GM19468 (cell line): ENCODE data around the gene UBE2O.

Experiments
- ATAC-seq: cut with Tn5 transposase; IDR thresholded peaks from one replicate; pipeline ENCODE4 v1.9.1; 2021; ENCODE audit warnings: mild to moderate bottlenecking, moderate library complexity, moderate number of reproducible peaks; ENCODE audit not compliant: unreplicated experiment; ENCODE audit errors: extremely low read depth

Gene UBE2O

GRCh38 chr17:76382803-76383545 is 70.0 kb downstream of the UBE2O start:
- ATAC-seq = no peak

- no peak for ATAC-seq
These were observed 70.6 kb downstream of the UBE2O start for GRCh38 chr17:76382351-76382802.

DNA sequence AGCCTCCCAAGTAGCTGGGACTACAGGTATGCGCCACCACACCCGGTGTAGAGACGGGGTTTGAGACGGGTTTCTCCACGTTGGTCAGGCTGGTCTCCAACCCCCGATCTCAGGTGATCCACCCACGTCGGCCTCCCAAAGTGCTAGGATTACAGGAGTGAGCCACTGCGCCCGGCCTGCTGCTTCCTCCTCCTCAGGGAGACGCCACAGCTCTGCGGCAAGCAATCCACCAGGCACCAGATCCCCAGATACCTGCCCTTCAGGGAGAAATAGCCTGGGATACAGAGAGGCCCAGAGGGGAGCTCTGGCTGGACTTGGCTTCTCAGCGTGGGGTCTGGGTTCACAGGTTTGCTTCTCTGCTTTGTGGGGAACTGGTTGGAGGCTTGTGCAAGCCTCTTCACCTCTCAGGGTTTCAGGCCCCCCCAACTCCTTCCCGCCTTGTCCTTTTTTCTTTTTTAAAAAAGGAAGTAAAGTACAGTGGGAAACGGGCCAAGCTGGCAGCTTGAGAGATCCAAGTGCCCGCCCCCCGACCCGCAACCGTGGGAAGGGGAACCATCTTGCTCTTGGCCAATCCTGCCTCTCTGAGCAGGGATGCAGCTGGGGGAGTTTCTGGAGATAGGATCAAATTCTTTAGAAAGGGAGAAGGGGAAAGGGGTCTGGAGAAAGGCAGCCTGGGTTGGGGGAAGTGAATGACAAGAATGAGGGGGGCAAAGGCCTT is 71.2 kb downstream of the UBE2O start:
- no peak for ATAC-seq

- ATAC-seq = no peak
These were observed 73.1 kb downstream of the UBE2O start for GRCh38 chr17:76379646-76380376.

DNA sequence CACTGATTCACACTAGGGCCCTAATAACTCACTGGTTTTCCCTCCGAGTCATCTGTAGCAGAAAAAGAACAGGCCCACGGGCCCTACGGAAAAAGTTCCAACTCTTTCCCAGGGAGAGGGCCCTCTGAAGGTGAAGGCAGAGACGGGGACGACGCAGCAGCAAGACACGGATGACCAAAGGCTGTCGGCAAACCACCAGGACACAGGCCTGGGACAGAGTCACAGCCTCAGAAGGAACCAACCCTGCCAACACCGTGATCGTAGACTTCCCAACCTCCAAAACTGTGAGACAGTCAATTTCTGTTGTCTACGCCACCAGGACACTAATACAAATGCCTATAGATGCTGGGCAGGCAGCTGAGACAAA is 73.7 kb downstream of the UBE2O start:
- no peak for ATAC-seq

DNA sequence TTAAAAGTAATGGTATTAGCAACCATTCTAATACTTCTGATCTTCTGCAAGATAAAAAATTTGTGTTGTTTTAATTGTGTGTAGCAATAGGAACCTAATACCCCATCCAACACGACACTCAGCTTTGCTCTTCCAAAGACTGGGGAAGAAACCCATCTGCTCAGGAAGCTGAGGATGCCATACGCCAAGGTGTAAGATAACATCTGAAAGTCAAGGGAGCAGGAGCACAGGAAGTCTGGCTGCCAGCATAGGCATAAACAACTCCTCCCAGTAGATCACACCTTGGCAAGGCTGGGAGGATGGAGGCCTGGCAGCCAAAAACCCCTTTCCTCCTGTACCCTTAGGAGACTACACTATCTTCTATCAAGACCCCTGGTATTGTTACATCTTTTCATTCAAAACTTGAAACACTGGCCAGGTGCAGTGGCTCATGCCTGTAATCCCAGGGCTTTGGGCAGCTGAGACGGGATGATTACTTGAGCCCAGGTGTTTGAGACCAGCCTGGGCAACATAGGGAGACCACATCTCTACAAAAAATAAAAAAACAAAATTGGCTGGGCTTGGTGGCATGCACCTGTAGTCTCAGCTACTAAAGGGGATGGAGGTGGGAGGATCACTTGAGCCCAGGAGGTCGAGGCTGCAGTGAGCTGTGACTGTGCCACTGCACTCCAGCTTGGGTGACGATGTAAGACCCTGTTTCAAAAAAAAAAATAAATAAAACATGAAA is 74.2 kb downstream of the UBE2O start:
- no peak for ATAC-seq

DNA sequence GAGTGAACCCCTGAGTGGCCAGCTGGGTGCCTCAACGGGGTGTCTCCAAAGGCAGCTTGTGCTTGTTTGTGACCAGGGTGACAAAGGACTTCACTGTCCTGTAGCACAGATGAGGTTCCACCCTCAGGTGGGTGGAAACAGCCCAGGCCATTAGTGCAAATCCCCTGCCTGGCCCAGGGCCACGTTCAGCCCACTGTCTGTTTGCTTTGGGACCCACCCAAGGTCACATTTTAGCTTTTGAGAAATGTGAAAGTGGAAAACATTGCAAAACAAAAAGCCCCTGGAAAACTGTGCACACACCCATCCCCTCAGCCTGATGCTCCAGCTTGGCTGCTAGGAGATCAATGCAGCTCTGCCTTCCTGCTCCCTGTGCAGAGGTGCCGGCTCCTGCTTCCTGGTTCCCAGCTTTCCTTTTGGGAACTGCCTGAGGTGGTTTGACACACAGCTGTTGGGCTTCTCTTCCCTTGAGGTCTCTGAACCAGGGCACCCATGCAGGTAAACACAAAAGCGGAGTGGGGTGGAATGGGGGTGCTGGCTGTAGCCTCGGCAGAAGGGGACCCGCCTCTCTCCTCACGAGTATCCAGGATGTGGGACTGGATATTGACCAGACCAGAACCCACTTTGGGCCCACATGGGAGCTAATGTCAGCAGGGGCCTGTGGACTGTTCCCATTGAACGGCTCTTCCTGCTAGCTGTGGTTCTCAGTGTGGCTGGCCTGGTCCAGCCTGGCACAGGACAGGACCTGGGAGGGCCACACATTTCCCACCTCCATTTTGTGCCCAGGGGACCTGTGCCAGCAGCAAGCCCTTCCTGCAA is 76.4 kb downstream of the UBE2O start:
- ATAC-seq = no peak

DNA sequence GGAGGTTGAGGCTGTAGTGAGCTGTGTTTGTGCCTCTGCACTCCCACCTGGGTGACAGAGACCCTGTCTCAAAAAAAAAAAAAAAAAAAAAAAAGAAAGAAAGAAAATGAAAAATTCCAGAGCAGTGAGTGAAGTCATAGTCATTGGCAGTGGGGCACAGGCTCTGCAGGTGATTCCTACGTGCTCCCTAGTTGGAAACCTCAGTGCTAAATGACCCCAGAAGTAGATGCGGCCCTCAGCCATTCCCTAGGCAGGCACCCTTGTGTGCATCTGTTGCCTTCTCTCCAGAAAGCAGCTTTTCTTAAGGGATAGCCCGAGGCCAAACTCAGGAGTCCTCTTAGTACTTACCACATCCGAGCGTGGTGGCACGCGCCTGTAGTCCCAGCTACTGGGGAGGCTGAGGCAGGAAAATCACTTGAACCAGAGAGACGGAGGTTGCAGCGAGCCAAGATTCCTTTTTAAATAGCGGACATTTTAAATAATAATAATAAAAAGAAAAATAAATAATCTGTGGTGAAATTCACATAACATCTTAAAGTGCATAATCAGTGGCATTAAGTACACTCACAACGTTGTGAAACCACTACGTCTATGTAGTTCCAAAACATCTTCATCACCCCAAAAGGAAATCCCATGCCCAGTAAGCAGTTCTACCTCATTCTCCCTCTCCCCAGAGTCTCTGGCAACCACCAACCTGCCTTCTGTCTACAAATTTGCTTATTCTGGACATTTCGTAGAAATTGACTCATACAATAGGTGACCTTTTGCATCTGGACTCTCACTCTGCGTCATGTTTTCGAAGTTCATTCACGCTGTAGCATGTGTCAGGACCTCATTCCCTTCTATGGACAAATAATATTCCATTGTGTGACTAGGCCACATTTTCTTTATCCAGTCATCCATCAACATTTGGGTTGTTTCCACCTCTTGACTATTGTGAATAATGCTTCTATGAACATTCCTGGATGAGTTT is 81.0 kb downstream of the UBE2O start:
- no peak for ATAC-seq

DNA sequence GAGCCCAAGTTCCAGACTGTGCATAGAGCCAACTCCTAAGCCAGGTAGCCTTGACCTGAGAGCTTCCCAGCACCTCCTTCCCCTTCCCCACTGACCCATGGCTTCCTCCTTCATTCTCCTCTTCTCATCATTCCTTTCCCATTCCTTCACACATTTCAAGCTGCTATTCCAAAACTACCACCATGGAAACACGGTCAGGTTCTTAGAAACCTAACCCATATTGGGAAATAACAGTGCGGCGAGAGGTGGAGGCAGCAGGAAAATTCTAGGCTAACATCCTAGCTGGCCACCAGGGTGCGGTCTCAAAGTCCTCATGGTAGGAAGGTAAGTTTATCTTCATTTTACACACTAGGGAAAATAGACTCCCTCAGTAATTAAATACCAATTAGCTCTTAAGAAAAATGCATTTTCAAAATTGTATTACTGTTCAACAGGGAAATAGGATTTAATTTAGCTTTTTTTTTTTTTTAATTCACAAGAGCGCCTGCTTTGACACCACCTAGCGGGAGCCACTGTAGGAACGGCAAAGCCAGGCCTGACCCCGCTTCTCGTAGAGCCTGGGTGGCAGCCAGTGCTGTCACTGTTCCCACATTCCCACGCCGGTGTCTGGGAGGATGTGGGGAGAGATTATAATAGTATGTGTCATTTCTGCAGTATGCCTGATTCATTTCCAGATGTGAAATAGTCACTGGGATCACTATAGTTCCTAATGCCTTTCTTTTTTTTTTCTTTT is 82.5 kb downstream of the UBE2O start:
- ATAC-seq = no peak

- ATAC-seq = no peak
These were observed 83.1 kb downstream of the UBE2O start for GRCh38 chr17:76369804-76370203.

GRCh38 chr17:76369379-76369778 is 83.6 kb downstream of the UBE2O start:
- ATAC-seq = no peak

DNA sequence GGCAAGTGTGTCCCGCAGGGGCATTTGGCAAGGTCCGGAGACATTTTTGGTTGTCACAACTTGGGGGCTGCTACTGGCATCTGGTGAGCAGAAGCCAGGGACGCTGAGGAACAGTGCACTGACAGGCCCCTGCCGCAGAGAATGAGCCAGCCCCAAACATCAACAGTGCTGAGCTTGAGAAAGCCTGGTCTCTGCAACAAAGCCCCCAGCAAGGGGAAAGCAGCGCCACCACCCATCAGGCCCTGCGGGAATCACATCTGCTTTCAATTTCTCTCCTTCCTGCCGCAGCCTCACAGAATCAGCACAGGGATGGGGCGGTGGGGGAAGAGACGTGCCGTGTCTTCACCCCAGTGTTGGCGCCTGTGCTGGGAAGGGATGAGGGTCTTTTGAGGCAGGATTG is 84.4 kb downstream of the UBE2O start:
- ATAC-seq = no peak

DNA sequence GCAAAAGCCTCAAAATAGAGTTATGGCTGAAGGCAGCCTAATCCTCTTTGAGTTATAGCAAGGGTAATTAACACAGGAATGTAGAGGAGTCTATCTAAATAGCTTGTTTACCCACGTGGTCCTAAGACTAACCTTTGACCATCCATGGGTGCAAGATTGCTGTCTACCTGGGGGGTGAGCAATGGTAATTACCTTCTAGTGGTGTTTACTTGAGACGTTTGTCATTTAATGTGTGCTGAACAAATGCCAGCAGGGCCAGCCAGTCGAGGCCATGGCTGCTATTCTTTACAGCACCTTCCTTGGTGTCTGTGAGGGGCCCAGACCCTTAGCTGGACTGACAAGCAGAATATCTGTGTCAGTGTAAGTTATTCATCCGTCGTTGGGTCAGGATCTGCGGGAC is 85.3 kb downstream of the UBE2O start:
- no peak for ATAC-seq

- no peak for ATAC-seq
These were observed 86.7 kb downstream of the UBE2O start for GRCh38 chr17:76366247-76366646.

DNA sequence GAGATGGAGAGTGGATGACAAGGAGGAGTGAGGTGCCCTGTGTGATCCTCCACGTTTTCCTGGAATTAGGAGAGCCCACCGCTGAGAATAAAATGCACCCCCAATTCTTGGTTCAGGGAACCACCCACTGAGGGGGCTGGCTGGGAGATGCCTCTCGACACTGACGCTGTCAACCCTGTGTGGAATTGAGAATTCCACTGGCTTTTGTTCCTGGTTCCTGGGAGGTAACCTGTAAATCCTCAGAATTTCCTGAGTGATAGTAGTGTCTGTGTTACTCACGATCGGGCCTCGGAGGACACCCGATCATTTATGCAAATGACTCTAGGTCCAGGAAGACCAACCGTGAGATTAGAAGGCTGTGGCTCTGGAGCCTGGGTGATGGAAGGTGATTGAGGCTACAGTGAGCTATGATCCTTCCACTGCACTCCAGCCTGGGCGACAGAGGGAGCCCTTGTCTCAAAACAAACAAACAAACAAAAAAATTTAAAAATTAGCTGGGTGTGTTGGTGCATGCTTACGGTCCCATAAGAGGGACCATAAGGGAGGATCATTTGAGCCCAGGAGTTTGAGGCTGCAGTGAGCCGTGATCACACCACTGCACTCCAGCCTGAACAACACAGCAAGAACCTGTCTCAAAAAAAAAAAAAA is 87.6 kb downstream of the UBE2O start:
- ATAC-seq = no peak

GRCh38 chr17:76363107-76363842 is 89.7 kb downstream of the UBE2O start:
- ATAC-seq = no peak

GRCh38 chr17:76360461-76360860 is 92.5 kb downstream of the UBE2O start:
- ATAC-seq = no peak
